Epithelial cell of esophagus (primary cell): Measurements from ENCODE around the gene ZBTB33.
A peak's percentile ranks its signal among the peaks of the same experiment; 100 is the strongest.

Experiments used
- DNase-seq: peaks from one replicate; pipeline ENCODE4 v3.0.0; 2010; ENCODE audit warnings: low read depth
- H3K4me3 ChIP-seq: 2 replicates; pipeline ENCODE4 v1.5.1; 2011; ENCODE audit warnings: mild to moderate bottlenecking, low read length, control low read depth
- CTCF ChIP-seq: IDR thresholded peaks from 2 replicates; pipeline ENCODE4 v1.5.1; 2011; ENCODE audit warnings: low read depth, mild to moderate bottlenecking, low read length, control low read depth, inconsistent platforms; ENCODE audit not compliant: insufficient read depth; ENCODE audit errors: missing control alignments

ZBTB33 gene

GRCh38 chrX:120250522-120251271, at the start of gene ZBTB33:
ZBTB33 (plus strand) TSS chrX:120250812; CDS start chrX:120253416, 2,604 bp downstream.
- H3K4me3 ChIP-seq = peak within 1 kb of the TSS; percentile 75

GRCh38 chrX:120200851-120201250, 49.8 kb upstream of the ZBTB33 start:
- no peak for TF ChIP-seq CTCF
- no peak overlapping the region for H3K4me3 ChIP-seq
- DNase-seq = no peak

More at GRCh38 chrX:120250522-120251271, at the start of gene ZBTB33:
- DNase-seq = peak; percentile 92
- TF ChIP-seq CTCF = peak; percentile 41

GRCh38 chrX:120205816-120206753, 44.5 kb upstream of the ZBTB33 start:
- no peak for TF ChIP-seq CTCF
- DNase-seq = peak; percentile 15
- H3K4me3 ChIP-seq = no peak overlapping the region

- DNase-seq = no peak
- TF ChIP-seq CTCF = no peak
- H3K4me3 ChIP-seq = no peak overlapping the region
Measured at GRCh38 chrX:120207009-120207605, 43.5 kb upstream of the ZBTB33 start.

GRCh38 chrX:120213438-120214265, 37.0 kb upstream of the ZBTB33 start:
- peak; percentile 76 for TF ChIP-seq CTCF
- H3K4me3 ChIP-seq = no peak overlapping the region
- peak; percentile 60 for DNase-seq

GRCh38 chrX:120223374-120223773, 27.2 kb upstream of the ZBTB33 start:
- no peak overlapping the region for H3K4me3 ChIP-seq
- TF ChIP-seq CTCF = no peak
- no peak for DNase-seq
